GM18498 (cell line): ENCODE data around the gene PKDCC.

Source experiments
- ATAC-seq: cut with Tn5 transposase; IDR thresholded peaks from one replicate; pipeline ENCODE4 v1.9.1; 2021; ENCODE audit warnings: mild to moderate bottlenecking, moderate library complexity; ENCODE audit not compliant: unreplicated experiment

The PKDCC gene

DNA sequence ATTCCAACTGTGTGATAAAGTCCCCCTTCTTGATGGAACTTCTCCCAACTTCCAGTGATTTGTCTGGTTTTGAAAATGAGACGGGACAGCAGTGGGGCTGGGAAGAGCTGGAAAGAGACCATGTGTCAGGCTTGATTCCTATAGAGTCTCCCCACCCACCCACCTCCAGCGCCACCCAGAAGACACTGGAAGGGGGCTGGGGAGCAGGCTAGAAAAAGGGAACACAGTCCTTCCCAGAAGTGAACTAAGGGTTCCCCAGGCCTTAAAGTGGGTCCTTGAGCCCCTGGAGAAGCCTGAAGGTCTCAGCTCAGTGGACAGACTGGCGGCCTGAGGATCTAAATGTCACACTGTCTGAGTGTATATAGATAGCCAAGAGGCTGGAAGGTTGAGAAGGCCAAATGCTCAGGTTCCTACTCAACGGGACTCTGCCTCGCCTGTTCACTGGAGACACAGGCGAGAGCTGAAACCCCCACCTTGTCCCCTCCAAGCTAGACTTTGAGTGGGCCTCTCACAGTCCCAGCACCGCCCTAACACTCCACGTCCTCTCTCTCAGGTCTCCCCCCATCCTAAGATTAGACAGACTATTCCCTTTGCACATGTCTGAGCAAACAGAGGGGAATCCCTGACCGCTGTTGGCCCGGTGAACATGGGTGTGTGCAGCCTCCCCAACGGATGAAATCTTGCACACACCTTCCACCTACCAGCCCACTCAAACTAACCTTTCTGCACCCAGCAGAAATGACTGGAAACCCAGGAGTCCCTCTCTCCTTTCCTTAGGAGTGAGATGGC lies 1.6 kb downstream of the PKDCC start:
- ATAC-seq = no peak

- ATAC-seq = no peak
Observed at GRCh38 chr2:42050010-42050702, 2.3 kb downstream of the PKDCC start.

GRCh38 chr2:42050703-42051542 lies 3.1 kb downstream of the PKDCC start:
- no peak for ATAC-seq

DNA sequence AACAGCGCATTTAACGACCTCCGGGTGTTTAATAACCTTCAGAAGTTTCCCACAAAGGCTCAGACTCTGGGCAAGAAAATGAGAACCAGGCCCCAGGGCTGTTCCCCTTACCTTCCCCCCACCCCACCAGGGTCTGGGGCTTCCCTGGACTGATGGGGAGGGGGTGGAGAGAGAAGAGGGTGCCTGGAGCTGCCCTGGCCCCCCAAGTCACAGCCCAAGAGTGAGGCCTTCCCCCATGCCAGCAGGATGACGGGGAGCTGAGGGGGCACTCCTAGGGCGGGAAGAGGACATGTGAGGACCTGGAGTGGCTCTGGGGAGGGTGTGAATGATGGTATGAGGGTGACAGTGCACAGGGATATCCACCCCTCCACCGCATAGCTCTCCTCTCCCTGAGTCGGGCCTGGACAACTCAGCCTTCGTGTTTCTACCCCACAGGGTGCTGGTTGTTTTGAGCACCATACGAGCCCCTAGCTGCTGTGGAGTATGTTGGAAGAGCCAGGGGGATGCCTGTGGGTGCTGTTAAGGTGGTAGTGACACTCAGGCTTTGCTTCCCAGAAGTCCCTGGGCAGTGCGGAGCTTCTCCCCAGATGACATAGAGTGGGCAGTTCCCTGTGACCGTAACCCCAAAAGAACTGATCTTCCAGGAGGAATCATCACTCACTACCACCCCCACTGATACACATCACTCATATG lies 3.9 kb downstream of the PKDCC start:
- no peak for ATAC-seq

- ATAC-seq = no peak
Observed at GRCh38 chr2:42052702-42053481, 5.1 kb downstream of the PKDCC start.

GRCh38 chr2:42053482-42053790 lies 5.6 kb downstream of the PKDCC start:
- ATAC-seq = no peak

DNA sequence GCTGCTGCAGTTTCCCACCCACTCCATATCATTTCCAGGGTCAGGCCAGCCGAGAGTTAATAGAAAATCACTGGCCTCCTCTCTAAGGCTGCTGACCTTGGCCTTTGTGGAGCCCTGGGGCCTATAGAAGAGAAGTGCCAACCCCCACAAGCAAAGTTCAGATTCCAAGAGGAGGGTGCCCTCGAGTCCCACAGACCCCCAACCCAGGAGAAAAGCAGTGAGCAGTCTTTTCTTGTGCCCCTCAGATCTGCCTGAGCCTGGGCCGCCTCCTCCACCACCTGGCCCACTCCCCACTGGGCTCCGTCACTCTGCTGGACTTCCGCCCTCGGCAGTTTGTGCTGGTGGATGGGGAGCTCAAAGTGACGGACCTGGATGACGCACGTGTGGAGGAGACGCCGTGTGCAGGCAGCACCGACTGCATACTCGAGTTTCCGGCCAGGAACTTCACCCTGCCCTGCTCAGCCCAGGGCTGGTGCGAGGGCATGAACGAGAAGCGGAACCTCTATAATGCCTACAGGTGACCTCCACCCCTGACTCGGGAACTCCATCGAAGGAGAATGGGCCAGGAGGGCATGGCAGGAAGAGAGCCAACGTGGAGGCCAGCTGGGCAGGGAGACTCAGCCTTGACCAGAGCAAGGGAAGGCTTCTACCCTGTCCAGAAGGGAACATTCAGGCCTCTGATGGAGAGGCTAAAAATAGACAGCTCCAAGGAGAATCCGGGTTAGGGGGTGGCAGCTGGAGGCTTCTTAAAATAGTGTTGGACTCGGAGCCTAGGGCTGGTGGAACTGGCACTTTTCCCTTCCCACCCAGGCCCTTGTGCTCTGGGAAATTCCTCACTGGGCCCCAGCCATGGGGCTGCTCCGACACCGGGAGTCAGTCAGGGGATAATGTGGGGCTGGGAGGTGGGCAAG lies 6.2 kb downstream of the PKDCC start:
- ATAC-seq = no peak

- ATAC-seq = no peak
Observed at GRCh38 chr2:42054714-42055430, 7.1 kb downstream of the PKDCC start.

GRCh38 chr2:42055573-42056514 lies 8.0 kb downstream of the PKDCC start:
- no peak for ATAC-seq

- ATAC-seq = no peak
Observed at GRCh38 chr2:42057159-42057901, 9.5 kb downstream of the PKDCC start.

GRCh38 chr2:42057902-42058450 lies 10.2 kb downstream of the PKDCC start:
- ATAC-seq = no peak

DNA sequence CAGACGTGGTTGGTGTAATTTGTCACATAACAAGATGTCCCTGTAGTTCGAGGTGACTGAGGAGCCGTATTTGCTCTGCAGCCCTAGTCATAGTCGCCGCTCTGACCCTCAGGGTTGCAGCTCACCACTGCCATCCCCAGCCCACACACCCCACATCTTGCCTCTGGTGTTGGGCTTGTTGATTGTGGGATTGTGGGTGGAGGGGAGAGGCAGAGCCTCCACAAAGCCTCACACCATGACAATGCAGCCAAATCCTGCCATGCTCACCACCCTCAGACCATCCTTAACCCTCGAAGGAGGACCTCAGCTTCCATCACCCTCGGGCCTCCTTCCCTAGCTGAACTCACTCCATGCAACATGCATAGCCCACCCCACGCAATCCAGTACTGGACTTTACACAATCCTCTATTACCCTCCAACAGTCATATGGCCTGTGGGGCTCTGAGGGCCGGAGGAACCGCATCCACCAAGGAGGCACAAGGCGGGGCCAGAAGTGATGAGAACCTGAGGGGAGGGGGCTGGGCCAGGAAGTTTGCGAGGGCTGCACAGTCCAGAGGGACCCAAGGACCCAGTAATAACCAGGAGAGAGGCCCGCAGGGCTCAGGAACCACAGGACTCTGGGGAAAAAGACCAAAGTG lies 11.6 kb downstream of the PKDCC start:
- ATAC-seq = no peak

DNA sequence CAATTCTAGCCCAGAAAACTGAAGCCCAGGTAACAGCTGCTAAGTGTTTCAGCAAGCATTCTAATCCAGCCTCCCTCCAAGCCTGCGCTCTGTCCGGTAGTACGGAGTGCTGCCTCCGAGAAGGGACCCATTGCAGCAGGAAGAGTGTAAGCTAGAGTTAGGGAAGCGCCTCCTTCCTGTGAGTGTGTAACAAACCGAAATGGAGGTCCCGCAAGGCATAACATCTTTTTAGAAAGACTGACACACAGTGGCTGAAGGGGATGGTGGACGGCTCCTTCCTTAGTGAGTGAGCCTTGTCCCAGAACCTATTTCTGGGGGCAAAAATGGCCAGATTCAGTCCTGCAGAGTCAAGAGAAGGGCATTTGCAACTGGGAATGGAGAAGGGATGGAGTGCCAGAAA lies 12.2 kb downstream of the PKDCC start:
- ATAC-seq = no peak

DNA sequence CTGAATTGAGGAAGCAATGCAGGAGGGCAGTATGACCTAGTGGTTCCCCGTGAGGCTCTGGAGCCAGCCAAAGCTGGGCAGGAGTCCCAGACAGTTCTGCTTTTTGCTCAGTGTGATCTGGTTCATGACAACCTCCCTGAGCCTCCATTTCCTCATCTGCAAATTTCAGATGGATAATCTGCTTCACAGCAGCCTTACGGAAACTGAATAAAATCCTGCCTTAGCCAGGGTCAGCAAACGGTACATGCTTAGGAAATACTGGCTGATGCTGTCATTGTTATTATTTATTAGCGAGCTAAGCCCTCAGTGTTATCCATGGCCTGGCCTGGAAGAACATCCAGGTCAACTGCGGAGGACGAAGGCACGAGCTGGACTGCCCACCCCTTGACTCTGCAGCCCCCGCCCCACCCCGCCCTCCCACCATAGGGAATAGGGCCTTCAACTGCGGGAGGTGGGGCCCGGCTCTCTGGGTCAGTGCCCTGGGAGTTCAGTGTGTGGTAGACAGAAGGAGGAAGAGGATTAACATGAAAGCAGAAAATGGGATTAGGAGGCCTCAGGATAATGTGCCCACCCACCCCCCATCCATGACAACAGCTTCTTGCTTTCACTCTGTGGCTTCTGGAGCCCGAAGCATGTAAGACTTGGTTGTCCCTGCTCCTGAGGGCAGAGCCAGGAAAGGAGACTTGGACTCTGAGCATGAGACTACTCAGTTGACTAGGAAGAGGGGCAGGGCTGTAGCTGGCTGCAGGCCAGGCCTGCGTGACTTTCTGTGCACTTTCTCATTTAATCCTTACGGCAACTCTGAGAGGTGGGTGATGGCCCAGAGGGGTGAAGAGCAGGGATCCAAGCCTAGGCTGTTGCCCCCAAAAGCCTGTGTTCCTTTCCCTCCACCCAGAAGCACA lies 13.1 kb downstream of the PKDCC start:
- no peak for ATAC-seq

DNA sequence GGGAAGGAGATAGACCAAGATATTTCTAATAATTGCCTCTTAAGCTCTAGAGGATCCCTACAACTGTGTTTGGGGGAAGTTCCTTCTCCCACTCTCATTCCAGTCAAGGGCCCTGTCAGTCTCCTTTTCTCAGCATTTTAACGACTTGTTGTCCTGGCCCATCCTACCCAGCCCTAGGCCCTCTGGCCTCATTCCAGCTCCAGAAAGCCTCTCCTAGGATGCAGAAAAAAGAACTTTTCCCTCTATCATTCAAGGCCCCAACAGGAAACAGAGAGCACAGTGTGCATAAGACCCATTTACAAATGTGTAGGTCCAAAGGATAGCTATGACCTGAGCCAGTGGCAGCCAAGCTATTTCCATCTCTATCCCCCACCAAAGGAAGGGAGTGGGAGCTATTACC lies 14.0 kb downstream of the PKDCC start:
- ATAC-seq = no peak
